ENCODE measurements around the gene PHLDB1.
A peak's percentile ranks its signal among the peaks of the same experiment; 100 is the strongest.
"Not testable (repeated sequence)": the region's sequence is repeated elsewhere in the genome, so short reads cannot be mapped to it uniquely, and the experiment has no call there.

Gene PHLDB1

GRCh38 chr11:118659314-118659952, 52.0 kb downstream of the PHLDB1 start:
- DNase-seq (ENCODE audit: low spot score), result peak; percentile 94

- peak; percentile 57 for DNase-seq (ENCODE audit: low spot score)
Measured at GRCh38 chr11:118659953-118660680, 52.7 kb downstream of the PHLDB1 start.

GRCh38 chr11:118660681-118661424, 53.4 kb downstream of the PHLDB1 start:
- DNase-seq (ENCODE audit: low spot score), result peak; percentile 58

GRCh38 chr11:118661425-118662301, 54.2 kb downstream of the PHLDB1 start:
- DNase-seq (ENCODE audit: low spot score), result peak; percentile 60

GRCh38 chr11:118662401-118663271, 55.2 kb downstream of the PHLDB1 start:
- DNase-seq (ENCODE audit: low spot score), result peak; percentile 59

GRCh38 chr11:118663381-118663780, 56.0 kb downstream of the PHLDB1 start:
- peak; percentile 47 for DNase-seq (ENCODE audit: low spot score)

GRCh38 chr11:118663902-118664301, 56.5 kb downstream of the PHLDB1 start:
- no peak for DNase-seq (ENCODE audit: low spot score)

- DNase-seq (ENCODE audit: low spot score), result peak; percentile 17
Measured at GRCh38 chr11:118666371-118666770, 59.0 kb downstream of the PHLDB1 start.

- DNase-seq (ENCODE audit: low spot score), result no peak
Measured at GRCh38 chr11:118670063-118670462, 62.6 kb downstream of the PHLDB1 start.

GRCh38 chr11:118671254-118671653, 63.8 kb downstream of the PHLDB1 start:
- no peak for DNase-seq (ENCODE audit: low spot score)

GRCh38 chr11:118672846-118673245, 65.4 kb downstream of the PHLDB1 start:
- DNase-seq (ENCODE audit: low spot score), result peak; percentile 3

GRCh38 chr11:118673361-118674081, 66.1 kb downstream of the PHLDB1 start:
- DNase-seq (ENCODE audit: low spot score), result peak; percentile 46

GRCh38 chr11:118674082-118674435, 66.6 kb downstream of the PHLDB1 start:
- no peak for DNase-seq (ENCODE audit: low spot score)

- DNase-seq (ENCODE audit: low spot score), result peak; percentile 37
Measured at GRCh38 chr11:118677977-118678376, 70.6 kb downstream of the PHLDB1 start.

GRCh38 chr11:118678908-118679307, 71.5 kb downstream of the PHLDB1 start:
- peak; percentile 25 for DNase-seq (ENCODE audit: low spot score)

GRCh38 chr11:118679483-118679882, 72.1 kb downstream of the PHLDB1 start, which contains the start of gene TREH:
Gene TREH, minus strand, starts transcription at chr11:118679650. Its CDS starts 23 bp downstream, at chr11:118679627.
- DNase-seq (ENCODE audit: low spot score), result peak; percentile 47

GRCh38 chr11:118682372-118682771, 75.0 kb downstream of the PHLDB1 start:
- no peak for DNase-seq (ENCODE audit: low spot score)

- DNase-seq (ENCODE audit: low spot score), result not testable (repeated sequence)
Measured at GRCh38 chr11:118682939-118683338, 75.5 kb downstream of the PHLDB1 start.

GRCh38 chr11:118684187-118684586, 76.8 kb downstream of the PHLDB1 start:
- no peak for DNase-seq (ENCODE audit: low spot score)

- DNase-seq (ENCODE audit: low spot score), result peak; percentile 47
Measured at GRCh38 chr11:118687906-118688305, 80.5 kb downstream of the PHLDB1 start.
